ENCODE results near the gene GHSR. TPM values are rescaled to one million over a fixed set of nuclear protein-coding genes. Genes with fewer than 3 reads are reported as not detected.

GHSR gene
- polyA plus RNA-seq, 1 donor from 2014 or later: not detected

GRCh38 chr3:172398484-172398883 lies 49.8 kb downstream of the GHSR start:
- TF ChIP-seq RAD21 (conservative IDR thresholded peaks at IDR 0.05): no peak
- no peak for TF ChIP-seq EP300 (conservative IDR thresholded peaks at IDR 0.05; ENCODE audit: poor library complexity, severe bottlenecking)
- no peak for TF ChIP-seq MXI1 (conservative IDR thresholded peaks at IDR 0.05; ENCODE audit: poor library complexity, severe bottlenecking)
- TF ChIP-seq SMC3 (conservative IDR thresholded peaks at IDR 0.05; ENCODE audit: poor library complexity): no peak
- TF ChIP-seq TAF1 (IDR thresholded peaks at IDR 0.05; ENCODE audit: low read depth): no peak
- TF ChIP-seq EZH2 (IDR thresholded peaks at IDR 0.05; ENCODE audit: borderline replicate concordance, insufficient read depth, low read length, poor library complexity, severe bottlenecking): no peak
- no peak for TF ChIP-seq POLR2AphosphoS5 (IDR thresholded peaks at IDR 0.05)
- no peak for TF ChIP-seq REST (IDR thresholded peaks at IDR 0.05; ENCODE audit: borderline replicate concordance)
- TF ChIP-seq, protein P1, sequence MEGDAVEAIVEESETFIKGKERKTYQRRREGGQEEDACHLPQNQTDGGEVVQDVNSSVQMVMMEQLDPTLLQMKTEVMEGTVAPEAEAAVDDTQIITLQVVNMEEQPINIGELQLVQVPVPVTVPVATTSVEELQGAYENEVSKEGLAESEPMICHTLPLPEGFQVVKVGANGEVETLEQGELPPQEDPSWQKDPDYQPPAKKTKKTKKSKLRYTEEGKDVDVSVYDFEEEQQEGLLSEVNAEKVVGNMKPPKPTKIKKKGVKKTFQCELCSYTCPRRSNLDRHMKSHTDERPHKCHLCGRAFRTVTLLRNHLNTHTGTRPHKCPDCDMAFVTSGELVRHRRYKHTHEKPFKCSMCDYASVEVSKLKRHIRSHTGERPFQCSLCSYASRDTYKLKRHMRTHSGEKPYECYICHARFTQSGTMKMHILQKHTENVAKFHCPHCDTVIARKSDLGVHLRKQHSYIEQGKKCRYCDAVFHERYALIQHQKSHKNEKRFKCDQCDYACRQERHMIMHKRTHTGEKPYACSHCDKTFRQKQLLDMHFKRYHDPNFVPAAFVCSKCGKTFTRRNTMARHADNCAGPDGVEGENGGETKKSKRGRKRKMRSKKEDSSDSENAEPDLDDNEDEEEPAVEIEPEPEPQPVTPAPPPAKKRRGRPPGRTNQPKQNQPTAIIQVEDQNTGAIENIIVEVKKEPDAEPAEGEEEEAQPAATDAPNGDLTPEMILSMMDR (IDR thresholded peaks at IDR 0.05; ENCODE audit: poor library complexity, severe bottlenecking): no peak
- no peaks in the 10 kb centered on the region for H3K36me3 ChIP-seq (ENCODE audit: insufficient read depth, low read length)
- no peak overlapping the region for H3K9ac ChIP-seq (ENCODE audit: low read length)
- no peak overlapping the region for H3K4me3 ChIP-seq (ENCODE audit: low read length)
- H3K4me2 ChIP-seq (ENCODE audit: low read length): no peak overlapping the region
- no peaks in the 10 kb centered on the region for H3K27me3 ChIP-seq (ENCODE audit: insufficient read depth, low read depth, low read length)
- no peak overlapping the region for H2AFZ ChIP-seq (ENCODE audit: low read depth, low read length)
- no peak overlapping the region for H3K27ac ChIP-seq (ENCODE audit: low read length)
- no peaks in the 10 kb centered on the region for H3F3A ChIP-seq (ENCODE audit: insufficient read depth, low read length, poor library complexity, severe bottlenecking)
- no peaks in the 10 kb centered on the region for H3K79me2 ChIP-seq (replicated peaks; ENCODE audit: insufficient read depth, low read length)
- H3K9me2 ChIP-seq (ENCODE audit: insufficient read depth, low read length): no peaks in the 10 kb centered on the region
- H3K9me3 ChIP-seq (ENCODE audit: low read length): no peaks in the 10 kb centered on the region
- H4K20me1 ChIP-seq (ENCODE audit: insufficient read depth): no peaks in the 10 kb centered on the region

DNA sequence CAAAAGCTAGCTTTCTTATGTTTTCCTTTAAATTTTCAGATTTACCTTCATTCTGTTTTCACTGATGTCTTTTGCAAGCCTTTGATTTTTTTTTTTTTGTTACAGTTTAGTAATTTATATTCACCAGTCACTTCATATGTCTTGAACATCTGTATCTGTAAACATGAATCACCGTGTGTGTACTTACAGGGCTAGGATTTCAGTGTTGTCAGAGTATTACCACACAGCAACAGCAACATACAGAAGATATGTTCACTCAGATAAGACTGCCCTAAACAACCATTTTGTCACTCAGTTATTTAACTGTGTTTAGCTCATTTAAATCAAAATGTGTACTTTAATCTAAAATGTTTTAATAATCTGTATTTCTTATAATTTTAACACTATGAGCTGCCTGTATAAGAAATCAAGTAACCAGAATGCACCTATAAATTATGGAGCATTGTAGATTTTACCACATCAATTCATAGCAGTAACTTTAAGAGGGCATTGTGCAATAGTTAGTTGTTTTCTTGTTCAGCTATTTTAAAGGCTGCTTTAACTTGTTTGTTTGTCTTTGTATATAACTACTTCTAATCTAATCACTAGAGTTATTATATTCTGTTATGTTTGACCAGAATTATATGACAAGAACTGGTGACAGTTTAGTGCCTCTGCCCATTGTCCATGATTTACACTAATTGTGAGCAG lies 50.4 kb downstream of the GHSR start:
- H3K9ac ChIP-seq (ENCODE audit: low read length): no peak overlapping the region
- TF ChIP-seq EP300 (conservative IDR thresholded peaks at IDR 0.05; ENCODE audit: poor library complexity, severe bottlenecking) (no peak), POLR2AphosphoS5 (IDR thresholded peaks at IDR 0.05) (no peak), REST (IDR thresholded peaks at IDR 0.05; ENCODE audit: borderline replicate concordance) (no peak), SMC3 (conservative IDR thresholded peaks at IDR 0.05; ENCODE audit: poor library complexity) (no peak), EZH2 (IDR thresholded peaks at IDR 0.05; ENCODE audit: borderline replicate concordance, insufficient read depth, low read length, poor library complexity, severe bottlenecking) (no peak), TAF1 (IDR thresholded peaks at IDR 0.05; ENCODE audit: low read depth) (no peak), RAD21 (conservative IDR thresholded peaks at IDR 0.05) (no peak), MXI1 (conservative IDR thresholded peaks at IDR 0.05; ENCODE audit: poor library complexity, severe bottlenecking) (no peak)
- TF ChIP-seq, protein P1 (IDR thresholded peaks at IDR 0.05; ENCODE audit: poor library complexity, severe bottlenecking): no peak
- no peaks in the 10 kb centered on the region for H3K79me2 ChIP-seq (replicated peaks; ENCODE audit: insufficient read depth, low read length)
- H3K4me3 ChIP-seq (ENCODE audit: low read length): no peak overlapping the region
- no peaks in the 10 kb centered on the region for H3K36me3 ChIP-seq (ENCODE audit: insufficient read depth, low read length)
- no peaks in the 10 kb centered on the region for H3K9me2 ChIP-seq (ENCODE audit: insufficient read depth, low read length)
- no peak overlapping the region for H3K4me2 ChIP-seq (ENCODE audit: low read length)
- H2AFZ ChIP-seq (ENCODE audit: low read depth, low read length): no peak overlapping the region
- H3K9me3 ChIP-seq (ENCODE audit: low read length): no peaks in the 10 kb centered on the region
- no peaks in the 10 kb centered on the region for H3F3A ChIP-seq (ENCODE audit: insufficient read depth, low read length, poor library complexity, severe bottlenecking)
- H3K27me3 ChIP-seq (ENCODE audit: insufficient read depth, low read depth, low read length): no peaks in the 10 kb centered on the region
- no peak overlapping the region for H3K27ac ChIP-seq (ENCODE audit: low read length)
- no peaks in the 10 kb centered on the region for H4K20me1 ChIP-seq (ENCODE audit: insufficient read depth)
